ENCODE data around the gene MEIS2.

GRCh38 chr15:36912311-36912712, 188.0 kb downstream of the MEIS2 start:
- TF ChIP-seq CTCF (IDR thresholded peaks at IDR 0.05) (no peak), POLR2A (IDR thresholded peaks at IDR 0.05) (no peak)

Measured in vagina (tissue), 2 donors.